ENCODE measurements around the gene TCERG1L. TPM values are rescaled to one million over a fixed set of nuclear protein-coding genes. Genes with fewer than 3 reads are reported as not detected.

The TCERG1L gene
- total RNA-seq, 1 experiment from 2014 or later: 1.5 TPM

GRCh38 chr10:131187274-131187673, 124.2 kb downstream of the TCERG1L start:
- no peak for TF ChIP-seq TCF7 (CRISPR knock-in tag; IDR thresholded peaks at IDR 0.05; ENCODE audit: low read depth)
- ATAC-seq: no peak
- no peak for DNase-seq (ENCODE audit: low spot score)
- no peaks in the 10 kb centered on the region for H3K4me1 Mint-ChIP-seq
- peaks cover 81% of the 10 kb centered on the region for H3K9me3 Mint-ChIP-seq
- ChIA-PET CTCF (no interaction called here), POLR2A (no interaction called here)
- no peak overlapping the region for H3K27ac Mint-ChIP-seq
- H3K4me3 Mint-ChIP-seq: no peak overlapping the region
- peaks cover 75% of the 10 kb centered on the region for H3K36me3 Mint-ChIP-seq
- peaks cover 7% of the 10 kb centered on the region for H3K27me3 Mint-ChIP-seq (ENCODE audit: low read depth)

- DNase-seq (ENCODE audit: low spot score): no peak
- ChIA-PET POLR2A (no interaction called here), CTCF (no interaction called here)
- Mint-ChIP-seq H3K27me3 (ENCODE audit: low read depth) (peaks cover 4% of the 10 kb centered on the region; the same call in 1 of the 2 replicates), H3K4me3 (no peak overlapping the region), H3K9me3 (peaks cover 81% of the 10 kb centered on the region), H3K27ac (no peak overlapping the region), H3K4me1 (no peaks in the 10 kb centered on the region), H3K36me3 (peaks cover 75% of the 10 kb centered on the region)
- ATAC-seq: no peak
- TF ChIP-seq SP1 (CRISPR knock-in tag; conservative IDR thresholded peaks at IDR 0.05) (no peak), MYBL2 (CRISPR knock-in tag; IDR thresholded peaks at IDR 0.05) (no peak), ZNF425 (CRISPR knock-in tag; conservative IDR thresholded peaks at IDR 0.05) (no peak), ZNF423 (CRISPR knock-in tag; IDR thresholded peaks at IDR 0.05) (no peak), AR (CRISPR knock-in tag; IDR thresholded peaks at IDR 0.05) (no peak), OVOL2 (CRISPR knock-in tag; IDR thresholded peaks at IDR 0.05; ENCODE audit: borderline replicate concordance) (no peak), E2F4 (CRISPR knock-in tag; IDR thresholded peaks at IDR 0.05; ENCODE audit: borderline replicate concordance, low read depth) (no peak), ESRRA (CRISPR knock-in tag; IDR thresholded peaks at IDR 0.05; ENCODE audit: borderline replicate concordance) (no peak), ZNF512 (CRISPR knock-in tag; IDR thresholded peaks at IDR 0.05; ENCODE audit: borderline replicate concordance) (no peak), MLX (CRISPR knock-in tag; IDR thresholded peaks at IDR 0.05) (no peak), PRRX2 (CRISPR knock-in tag; IDR thresholded peaks at IDR 0.05) (no peak), CTCF (IDR thresholded peaks at IDR 0.05) (no peak), ZBTB43 (CRISPR knock-in tag; IDR thresholded peaks at IDR 0.05) (no peak), E2F1 (CRISPR knock-in tag; IDR thresholded peaks at IDR 0.05) (no peak), MAX (CRISPR knock-in tag; IDR thresholded peaks at IDR 0.05) (no peak), JUN (CRISPR knock-in tag; IDR thresholded peaks at IDR 0.05) (no peak), HMGA2 (CRISPR knock-in tag; IDR thresholded peaks at IDR 0.05) (no peak), TEAD4 (CRISPR knock-in tag; IDR thresholded peaks at IDR 0.05) (no peak)
Observed at GRCh38 chr10:131186547-131187253, 124.8 kb downstream of the TCERG1L start.

Measured in WTC11 (cell line).